AG04450 (cell line): ENCODE results near the gene PILRA. TPM values are rescaled to one million over a fixed set of nuclear protein-coding genes. Genes with fewer than 3 reads are reported as not detected.
A peak's percentile ranks its signal among the peaks of the same experiment; 100 is the strongest.
"Not testable (repeated sequence)": the region's sequence is repeated elsewhere in the genome, so short reads cannot be mapped to it uniquely, and the experiment has no call there.

Experiments
- CTCF ChIA-PET: fragments of 300-600, 350-600 bp; formaldehyde crosslinking; extraction: SDS; loops from one replicate; lab custom pipeline; 2022; ENCODE audit warnings: antibody characterized with exemption, inconsistent platforms; lab: Charles Lee
- POLR2A ChIA-PET: fragments of 350-600 bp; formaldehyde crosslinking; extraction: SDS; loops from one replicate; lab custom pipeline; 2021; ENCODE audit warnings: antibody characterized with exemption, inconsistent platforms; lab: Yijun Ruan, JAX
- DNase-seq: peaks from one replicate; pipeline ENCODE4 v3.0.0-alpha.2; 2011; ENCODE audit warnings: low read depth, low spot score
- H3K27ac ChIP-seq: one replicate; pipeline ENCODE4 v1.5.1; 2012; ENCODE audit warnings: low read depth, low read length, control low read depth
- H3K27me3 ChIP-seq: one replicate; pipeline ENCODE4 v1.6.0; 2012; ENCODE audit warnings: low read length; ENCODE audit not compliant: control insufficient read depth, insufficient read depth
- H3K4me3 ChIP-seq: 2 replicates; pipeline ENCODE4 v1.5.1; 2011; ENCODE audit warnings: mild to moderate bottlenecking, low read depth, low read length, control low read depth
- H3K9me3 ChIP-seq: 2 replicates; pipeline ENCODE4 v1.5.1; 2012; ENCODE audit warnings: low read length; ENCODE audit not compliant: control insufficient read depth, insufficient read depth
- polyA plus RNA-seq: library from polyadenylated mRNA; depleted of rRNA; stranded (reverse); fragments of >200 nt; gene quantifications from 2 replicates; pipeline ENCODE4 v1.2.3, GENCODE V29; 2011
- TF ChIP-seq, protein P1 (sequence below): IDR thresholded peaks from 2 replicates; pipeline ENCODE4 v1.5.1; 2011; ENCODE audit warnings: low read depth, low read length, control low read depth, inconsistent platforms

PILRA gene
- polyA plus RNA-seq, 1 experiment, result 0.30 TPM

DNA sequence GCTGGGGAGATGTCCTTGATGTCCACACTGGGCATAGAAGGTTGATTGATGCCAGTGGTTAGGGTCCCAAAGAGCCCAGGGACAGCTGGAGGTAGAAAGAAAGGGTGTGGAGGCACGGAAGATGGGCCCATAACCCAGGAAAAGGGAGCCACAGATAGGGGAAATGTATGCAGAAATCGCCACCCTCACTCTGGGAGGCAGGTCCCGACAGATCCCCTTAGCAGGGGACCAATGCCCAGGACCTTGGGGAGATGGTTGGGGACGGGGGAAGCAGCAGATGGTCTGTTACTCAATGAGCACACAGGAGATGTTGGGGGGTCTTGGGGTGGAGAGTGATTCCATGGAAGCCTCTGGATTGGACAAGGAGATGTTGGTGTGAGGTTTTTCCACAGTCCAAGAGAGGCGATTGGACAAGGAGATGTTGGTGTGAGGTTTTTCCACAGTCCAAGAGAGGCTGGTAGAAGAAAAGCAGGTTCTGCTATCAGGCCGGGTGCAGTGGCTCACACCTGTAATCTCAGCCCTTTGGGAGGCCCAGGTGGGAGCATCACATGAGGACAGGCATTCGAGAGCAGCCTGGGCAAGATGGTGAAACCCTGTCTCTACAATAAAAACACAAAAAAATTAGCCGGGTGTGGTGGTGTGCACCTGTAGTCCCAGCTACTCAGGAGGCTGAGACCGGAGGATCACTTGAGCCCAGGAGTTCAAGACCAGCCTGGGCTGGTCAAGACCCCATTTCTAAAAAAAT lies 70.0 kb downstream of the PILRA start:
- no peak for DNase-seq
- Histone ChIP-seq H3K4me3 (no peak overlapping the region), H3K27ac (no peak overlapping the region), H3K9me3 (no peaks in the 10 kb centered on the region), H3K27me3 (no peaks in the 10 kb centered on the region)
- POLR2A ChIA-PET, result interaction anchor here (0.8 to 3.1 kb wide), 3 partner anchors 12 to 15 kb away, joined by 3 to 20 read pairs (median 3); partner anchors contain the start of gene ZCWPW1
- TF ChIP-seq, protein P1, sequence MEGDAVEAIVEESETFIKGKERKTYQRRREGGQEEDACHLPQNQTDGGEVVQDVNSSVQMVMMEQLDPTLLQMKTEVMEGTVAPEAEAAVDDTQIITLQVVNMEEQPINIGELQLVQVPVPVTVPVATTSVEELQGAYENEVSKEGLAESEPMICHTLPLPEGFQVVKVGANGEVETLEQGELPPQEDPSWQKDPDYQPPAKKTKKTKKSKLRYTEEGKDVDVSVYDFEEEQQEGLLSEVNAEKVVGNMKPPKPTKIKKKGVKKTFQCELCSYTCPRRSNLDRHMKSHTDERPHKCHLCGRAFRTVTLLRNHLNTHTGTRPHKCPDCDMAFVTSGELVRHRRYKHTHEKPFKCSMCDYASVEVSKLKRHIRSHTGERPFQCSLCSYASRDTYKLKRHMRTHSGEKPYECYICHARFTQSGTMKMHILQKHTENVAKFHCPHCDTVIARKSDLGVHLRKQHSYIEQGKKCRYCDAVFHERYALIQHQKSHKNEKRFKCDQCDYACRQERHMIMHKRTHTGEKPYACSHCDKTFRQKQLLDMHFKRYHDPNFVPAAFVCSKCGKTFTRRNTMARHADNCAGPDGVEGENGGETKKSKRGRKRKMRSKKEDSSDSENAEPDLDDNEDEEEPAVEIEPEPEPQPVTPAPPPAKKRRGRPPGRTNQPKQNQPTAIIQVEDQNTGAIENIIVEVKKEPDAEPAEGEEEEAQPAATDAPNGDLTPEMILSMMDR, result no peak
- CTCF ChIA-PET, result interaction anchor here (1.3 kb wide), 1 partner anchor 26 kb away, joined by 5 read pairs; no protein-coding TSS in a partner anchor

DNA sequence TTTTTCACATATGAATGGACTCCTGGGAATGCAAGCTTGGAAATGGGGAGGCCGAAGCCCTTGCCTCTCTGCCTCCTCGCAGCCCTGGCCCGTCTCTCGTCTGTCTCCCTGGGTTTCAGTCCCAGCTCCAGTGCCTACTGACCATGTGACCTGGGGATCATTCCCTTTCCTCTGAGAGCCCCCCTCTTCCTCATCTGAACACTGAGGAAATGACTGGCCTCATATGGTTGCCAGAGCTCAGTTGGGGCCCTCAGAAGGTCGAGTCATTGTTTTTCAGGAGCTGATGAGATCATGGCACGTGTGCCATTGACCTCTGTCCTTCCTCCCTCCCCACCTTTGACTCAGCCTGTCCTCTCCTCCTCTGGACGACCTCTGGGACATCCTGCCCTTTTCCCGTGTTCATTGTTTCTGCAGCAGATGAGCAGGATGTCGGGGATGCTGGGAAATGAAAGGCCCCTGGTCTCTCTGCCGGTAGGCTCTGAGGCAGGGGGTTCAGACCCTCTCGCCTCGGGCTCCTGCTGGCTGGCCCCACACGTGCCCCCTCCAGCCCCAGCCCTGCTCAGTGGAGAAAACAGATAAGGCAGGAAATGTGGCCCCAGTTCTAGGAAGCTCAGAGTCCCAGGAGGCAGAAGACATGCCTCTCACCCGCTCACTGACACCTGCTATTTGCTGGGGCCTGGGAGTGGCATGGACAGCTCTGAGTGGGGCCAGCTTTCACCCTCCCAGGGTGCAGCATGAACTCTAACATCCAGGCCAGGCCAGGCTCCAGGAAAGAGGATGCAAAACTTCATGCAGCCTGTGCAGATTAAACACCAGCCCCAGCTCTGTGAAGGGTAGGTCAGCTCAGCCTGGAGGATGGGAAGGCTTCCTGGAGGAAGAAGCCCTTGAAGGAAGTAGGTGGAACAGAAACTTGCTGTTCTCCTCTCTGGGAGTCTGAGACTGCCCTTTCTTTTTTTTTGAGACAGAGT lies 71.3 kb downstream of the PILRA start:
- POLR2A ChIA-PET, result interaction anchor here (0.5 to 3.1 kb wide), 4 partner anchors 11 to 115 kb away, joined by 3 to 20 read pairs (median 5); partner anchors contain the start of genes MEPCE and ZCWPW1
- Histone ChIP-seq H3K4me3 (no peak overlapping the region), H3K27ac (peak overlapping the region; percentile 75), H3K27me3 (no peaks in the 10 kb centered on the region), H3K9me3 (no peaks in the 10 kb centered on the region)
- TF ChIP-seq, protein P1, result no peak
- CTCF ChIA-PET, result interaction anchor here (1.3 kb wide), 1 partner anchor 25 kb away, joined by 5 read pairs; no protein-coding TSS in a partner anchor
- no peak for DNase-seq

GRCh38 chr7:100446040-100446439 lies 72.8 kb downstream of the PILRA start:
- POLR2A ChIA-PET, result interaction anchor here (0.7 to 2.5 kb wide), 2 partner anchors 18 to 259 kb away, joined by 6 to 12 read pairs; partner anchors contain the start of gene ZCWPW1
- Histone ChIP-seq H3K4me3 (no peak overlapping the region), H3K27ac (peak overlapping the region; percentile 21), H3K27me3 (no peaks in the 10 kb centered on the region), H3K9me3 (no peaks in the 10 kb centered on the region)
- CTCF ChIA-PET, result interaction anchor here (0.9 kb wide), 1 partner anchor 27 kb away, joined by 4 read pairs; no protein-coding TSS in a partner anchor
- TF ChIP-seq, protein P1, result no peak
- DNase-seq, result no peak

- not testable (repeated sequence) for H3K27ac ChIP-seq, H3K9me3 ChIP-seq, DNase-seq, H3K27me3 ChIP-seq, H3K4me3 ChIP-seq
- POLR2A ChIA-PET, result interaction anchor here (0.7 to 2.5 kb wide), 4 partner anchors 16 to 697 kb away, joined by 4 to 12 read pairs (median 4); partner anchors contain the start of gene ZCWPW1
- CTCF ChIA-PET, result interaction anchor here (0.6 to 1.1 kb wide), 3 partner anchors 18 to 137 kb away, joined by 3 read pairs; no protein-coding TSS in a partner anchor
These were observed 74.1 kb downstream of the PILRA start for GRCh38 chr7:100447363-100447762.

DNA sequence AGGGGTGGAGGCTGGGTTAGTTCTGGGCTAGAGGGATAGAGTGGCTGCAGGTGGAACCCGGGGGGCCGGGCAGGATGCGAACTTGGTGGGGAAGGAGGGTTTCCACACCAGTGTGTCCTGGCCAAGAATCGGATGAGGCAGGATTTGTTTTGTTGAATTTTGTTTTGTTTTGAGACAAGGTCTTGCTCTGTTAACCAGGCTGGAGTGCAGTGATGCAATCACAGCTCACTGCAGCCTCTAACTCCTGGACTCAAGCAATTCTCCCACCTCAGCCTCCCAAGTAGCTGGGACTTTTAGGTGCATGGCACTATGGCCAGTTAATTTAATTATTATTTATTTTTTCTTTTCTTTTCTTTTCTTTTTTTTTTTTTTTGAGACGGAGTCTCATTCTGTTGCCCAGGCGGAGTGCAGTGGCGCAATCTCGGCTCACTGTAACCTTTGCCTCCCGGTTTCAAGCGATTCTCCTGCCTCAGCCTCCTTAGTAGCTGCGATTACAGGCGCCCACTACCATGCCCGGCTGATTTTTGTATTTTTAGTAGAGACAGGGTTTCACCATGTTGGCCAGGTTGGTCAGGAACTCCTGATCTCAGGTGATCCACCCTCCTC lies 76.0 kb downstream of the PILRA start:
- Histone ChIP-seq H3K27me3 (no peaks in the 10 kb centered on the region), H3K9me3 (no peaks in the 10 kb centered on the region), H3K27ac (no peak overlapping the region), H3K4me3 (no peak overlapping the region)
- TF ChIP-seq, protein P1, result no peak
- ChIA-PET CTCF (interaction anchor here (0.5 to 1.0 kb wide), 4 partner anchors 8 to 211 kb away, joined by 3 to 4 read pairs (median 4); no protein-coding TSS in a partner anchor), POLR2A (interaction anchor here (0.7 to 1.6 kb wide), 2 partner anchors 20 to 137 kb away, joined by 6 to 8 read pairs; partner anchors contain the start of genes FBXO24, MEPCE and ZCWPW1)
- DNase-seq, result no peak
